ENCODE measurements around the gene SMNDC1.

GRCh38 chr10:110279407-110279986 is 25.2 kb downstream of the SMNDC1 start:
- TF ChIP-seq CTCF (conservative IDR thresholded peaks at IDR 0.05) (peak; percentile 88), ZFX (IDR thresholded peaks at IDR 0.05) (no peak)

Data from C4-2B (cell line).